HepG2 (cell line): ENCODE results near the gene RARG. TPM values are rescaled to one million over a fixed set of nuclear protein-coding genes. Genes with fewer than 3 reads are reported as not detected.
A peak's percentile ranks its signal among the peaks of the same experiment; 100 is the strongest.

Experiments used
- GABPA ChIP-seq, 2 experiments: IDR thresholded peaks; 2 replicates each; pipeline ENCODE4 v1.6.1; 2011 to 2016; ENCODE audit warnings: low read depth in 2 of 2, low read length in 1 of 2, missing biosample characterization in 1 of 2, missing genetic modification characterization in 1 of 2
- GPN1 ChIP-seq: sonication (generic); formaldehyde crosslinking; IDR thresholded peaks from 2 replicates; pipeline ENCODE4 v1.5.1; 2020; ENCODE audit warnings: missing genetic modification reagents, borderline replicate concordance
- ISX ChIP-seq: sonication (generic); formaldehyde crosslinking; conservative IDR thresholded peaks from 2 replicates; pipeline ENCODE4 v1.5.0; 2020; ENCODE audit warnings: missing genetic modification reagents
- JUNB ChIP-seq: sonication (generic); formaldehyde crosslinking; IDR thresholded peaks from 2 replicates; pipeline ENCODE4 v1.8.0; 2022; ENCODE audit warnings: missing genetic modification reagents, mild to moderate bottlenecking, borderline replicate concordance
- MATR3 ChIP-seq: sonication (generic); formaldehyde crosslinking; IDR thresholded peaks from 2 replicates; pipeline ENCODE4 v1.4.0; 2020; ENCODE audit warnings: missing genetic modification reagents
- MED1 ChIP-seq: sonication (generic); formaldehyde crosslinking; IDR thresholded peaks from 2 replicates; pipeline ENCODE4 v1.4.0; 2020; ENCODE audit warnings: missing genetic modification reagents
- MED8 ChIP-seq: sonication (generic); formaldehyde crosslinking; IDR thresholded peaks from 2 replicates; pipeline ENCODE4 v1.8.1; 2023; ENCODE audit warnings: mild to moderate bottlenecking, missing genetic modification reagents; ENCODE audit not compliant: insufficient replicate concordance
- NCOA1 ChIP-seq: sonication (generic); formaldehyde crosslinking; IDR thresholded peaks from 2 replicates; pipeline ENCODE4 v1.9.0; 2021; ENCODE audit warnings: missing genetic modification reagents
- PPARG ChIP-seq: conservative IDR thresholded peaks from 2 replicates; pipeline ENCODE4 v1.6.1; 2016; ENCODE audit warnings: missing biosample characterization, missing genetic modification reagents
- RAD21 ChIP-seq: fragments of 450-650 bp; formaldehyde crosslinking; IDR thresholded peaks from 2 replicates; pipeline ENCODE4 v1.5.0; 2020; ENCODE audit warnings: mild to moderate bottlenecking
- REPIN1 ChIP-seq: sonication (generic); formaldehyde crosslinking; IDR thresholded peaks from 2 replicates; pipeline ENCODE4 v1.8.0; 2022; ENCODE audit warnings: missing genetic modification reagents, low read depth, mild to moderate bottlenecking, borderline replicate concordance
- SMC3 ChIP-seq: IDR thresholded peaks from 2 replicates; pipeline ENCODE4 v1.6.1; 2011; ENCODE audit warnings: low read length, improper control_type of control experiment
- TAF15 ChIP-seq: fragments of 200-400 bp; formaldehyde crosslinking; IDR thresholded peaks from one replicate; pipeline ENCODE4 v1.6.1; 2018; ENCODE audit warnings: mild to moderate bottlenecking, low read depth, low read length; ENCODE audit not compliant: poor library complexity, severe bottlenecking
- TP53 ChIP-seq: sonication (generic); formaldehyde crosslinking; conservative IDR thresholded peaks from 2 replicates; pipeline ENCODE4 v1.4.0; 2020; ENCODE audit warnings: missing genetic modification reagents
- ZBTB1 ChIP-seq: sonication (generic); formaldehyde crosslinking; IDR thresholded peaks from 2 replicates; pipeline ENCODE4 v1.4.0; 2020; ENCODE audit warnings: missing genetic modification reagents, borderline replicate concordance
- ZFP82 ChIP-seq: sonication (generic); formaldehyde crosslinking; IDR thresholded peaks from 2 replicates; pipeline ENCODE4 v1.5.1; 2020; ENCODE audit warnings: mild to moderate bottlenecking, missing genetic modification reagents, borderline replicate concordance
- ZFY ChIP-seq: sonication (generic); formaldehyde crosslinking; IDR thresholded peaks from 2 replicates; pipeline ENCODE4 v1.4.0; 2020; ENCODE audit warnings: missing genetic modification reagents
- ZNF160 ChIP-seq: sonication (generic); formaldehyde crosslinking; IDR thresholded peaks from 2 replicates; pipeline ENCODE4 v1.8.0; 2022; ENCODE audit warnings: mild to moderate bottlenecking, inconsistent platforms, missing genetic modification reagents
- ZNF264 ChIP-seq: sonication (generic); formaldehyde crosslinking; IDR thresholded peaks from 2 replicates; pipeline ENCODE4 v1.4.0; 2020; ENCODE audit warnings: missing genetic modification reagents
- ZNF605 ChIP-seq: sonication (generic); formaldehyde crosslinking; IDR thresholded peaks from 2 replicates; pipeline ENCODE4 v1.8.0; 2022; ENCODE audit warnings: mild to moderate bottlenecking, missing genetic modification reagents
- ZNF644 ChIP-seq: IDR thresholded peaks from 2 replicates; pipeline ENCODE4 v1.6.1; 2016; ENCODE audit warnings: low read depth
- ZNF746 ChIP-seq: sonication (generic); formaldehyde crosslinking; IDR thresholded peaks from 2 replicates; pipeline ENCODE4 v1.8.0; 2022; ENCODE audit warnings: mild to moderate bottlenecking, missing genetic modification reagents
- ZSCAN31 ChIP-seq: sonication (generic); formaldehyde crosslinking; IDR thresholded peaks from 2 replicates; pipeline ENCODE4 v1.5.0; 2020; ENCODE audit warnings: low read depth, mild to moderate bottlenecking, missing genetic modification reagents
- polyA plus RNA-seq, 8 experiments: library from polyadenylated mRNA; depleted of rRNA in 3 of 8; stranded (reverse) in 7 of 8; unstranded in 1 of 8; fragments of >200 nt; fragmentation: Illumina TruSeq in 4 of 8; extraction: Trizol in 4 of 8; gene quantifications; 2 replicates each; pipeline versions ENCODE4 v1.2.1 to v1.2.3, GENCODE V29; 2011 to 2016; ENCODE audit warnings: low read depth in 4 of 8, missing spikeins in 1 of 8, mixed read lengths in 1 of 8; ENCODE audit not compliant: insufficient read depth in 1 of 8
- total RNA-seq, 5 experiments: library from RNA; depleted of rRNA; stranded (reverse); fragments of >200 nt; fragmentation: Illumina TruSeq; extraction: Trizol; gene quantifications; 2 replicates each; pipeline ENCODE4 v1.2.3, GENCODE V29; 2016; ENCODE audit warnings: low read depth in 1 of 5
- TF ChIP-seq, protein P1 (sequence below): sonication (generic); formaldehyde crosslinking; IDR thresholded peaks from 2 replicates; pipeline ENCODE4 v1.5.1; 2020; ENCODE audit warnings: mild to moderate bottlenecking, missing genetic modification reagents, moderate library complexity
- TF ChIP-seq, protein P2 (sequence below): sonication (generic); formaldehyde crosslinking; IDR thresholded peaks from 2 replicates; pipeline ENCODE4 v1.4.0; 2020; ENCODE audit warnings: missing genetic modification reagents
- TF ChIP-seq, protein P3 (sequence below): sonication (generic); formaldehyde crosslinking; IDR thresholded peaks from 2 replicates; pipeline ENCODE4 v1.4.0; 2020; ENCODE audit warnings: missing genetic modification reagents

RARG gene
- total and polyA plus RNA-seq, 2 of the 13 experiments (the other 11 are each of a cell fraction or from before 2014, with no cell fraction given), result 0.77 to 1.5 TPM

DNA sequence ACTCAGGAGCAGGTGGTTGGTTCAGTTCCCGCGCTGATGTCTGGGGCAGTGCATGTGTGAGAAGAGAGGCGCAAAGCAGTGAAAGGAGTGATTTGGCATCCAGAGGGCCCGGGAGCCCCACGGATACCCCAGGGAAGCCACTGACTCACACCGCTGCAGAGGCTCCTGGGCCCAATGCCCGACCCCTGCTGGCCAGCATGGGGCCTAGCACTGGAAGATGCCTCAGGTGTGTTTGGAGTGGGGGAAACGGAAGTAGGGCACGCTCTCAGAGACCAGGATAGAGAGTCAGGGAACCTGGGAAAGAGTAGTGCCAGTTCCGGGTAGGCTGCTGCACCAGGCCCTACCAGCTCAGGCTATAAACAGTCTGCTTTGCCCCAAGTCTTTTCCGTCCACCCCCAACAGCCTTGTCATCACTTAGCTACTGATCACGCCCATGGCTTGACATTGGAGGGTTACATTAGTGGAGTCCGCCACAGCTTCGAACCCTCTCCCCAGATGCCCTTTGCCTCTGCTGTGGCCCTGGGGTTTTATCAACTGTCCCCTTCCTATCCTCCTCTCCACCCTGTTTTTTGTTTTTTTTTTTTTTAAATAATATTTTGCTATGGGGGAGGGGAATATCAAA, 41.8 kb downstream of the RARG start (continued):
- TF ChIP-seq MED8 (CRISPR knock-in tag), result no peak
- TF ChIP-seq ZFP82 (CRISPR knock-in tag), result no peak
- no peak for TF ChIP-seq GABPA (IDR thresholded peaks at IDR 0.05; ENCODE audit: low read depth, low read length)
- peak; percentile 48; the same call in 1 of the 2 replicates for TF ChIP-seq GABPA (CRISPR knock-in tag; IDR thresholded peaks at IDR 0.05; ENCODE audit: low read depth)
- TF ChIP-seq TP53 (CRISPR knock-in tag), result no peak
- TF ChIP-seq SMC3, result peak; percentile 64
- no peak for TF ChIP-seq ZNF746 (CRISPR knock-in tag)
- no peak for TF ChIP-seq MATR3
- TF ChIP-seq RAD21 (CRISPR knock-in tag), result peak; percentile 86
- TF ChIP-seq ZNF605 (CRISPR knock-in tag), result no peak
- TF ChIP-seq REPIN1, result 0 out of 2 replicates have a peak, but pooled peaks have one; percentile 18
- TF ChIP-seq ZNF160 (CRISPR knock-in tag), result no peak
- TF ChIP-seq, protein P1, sequence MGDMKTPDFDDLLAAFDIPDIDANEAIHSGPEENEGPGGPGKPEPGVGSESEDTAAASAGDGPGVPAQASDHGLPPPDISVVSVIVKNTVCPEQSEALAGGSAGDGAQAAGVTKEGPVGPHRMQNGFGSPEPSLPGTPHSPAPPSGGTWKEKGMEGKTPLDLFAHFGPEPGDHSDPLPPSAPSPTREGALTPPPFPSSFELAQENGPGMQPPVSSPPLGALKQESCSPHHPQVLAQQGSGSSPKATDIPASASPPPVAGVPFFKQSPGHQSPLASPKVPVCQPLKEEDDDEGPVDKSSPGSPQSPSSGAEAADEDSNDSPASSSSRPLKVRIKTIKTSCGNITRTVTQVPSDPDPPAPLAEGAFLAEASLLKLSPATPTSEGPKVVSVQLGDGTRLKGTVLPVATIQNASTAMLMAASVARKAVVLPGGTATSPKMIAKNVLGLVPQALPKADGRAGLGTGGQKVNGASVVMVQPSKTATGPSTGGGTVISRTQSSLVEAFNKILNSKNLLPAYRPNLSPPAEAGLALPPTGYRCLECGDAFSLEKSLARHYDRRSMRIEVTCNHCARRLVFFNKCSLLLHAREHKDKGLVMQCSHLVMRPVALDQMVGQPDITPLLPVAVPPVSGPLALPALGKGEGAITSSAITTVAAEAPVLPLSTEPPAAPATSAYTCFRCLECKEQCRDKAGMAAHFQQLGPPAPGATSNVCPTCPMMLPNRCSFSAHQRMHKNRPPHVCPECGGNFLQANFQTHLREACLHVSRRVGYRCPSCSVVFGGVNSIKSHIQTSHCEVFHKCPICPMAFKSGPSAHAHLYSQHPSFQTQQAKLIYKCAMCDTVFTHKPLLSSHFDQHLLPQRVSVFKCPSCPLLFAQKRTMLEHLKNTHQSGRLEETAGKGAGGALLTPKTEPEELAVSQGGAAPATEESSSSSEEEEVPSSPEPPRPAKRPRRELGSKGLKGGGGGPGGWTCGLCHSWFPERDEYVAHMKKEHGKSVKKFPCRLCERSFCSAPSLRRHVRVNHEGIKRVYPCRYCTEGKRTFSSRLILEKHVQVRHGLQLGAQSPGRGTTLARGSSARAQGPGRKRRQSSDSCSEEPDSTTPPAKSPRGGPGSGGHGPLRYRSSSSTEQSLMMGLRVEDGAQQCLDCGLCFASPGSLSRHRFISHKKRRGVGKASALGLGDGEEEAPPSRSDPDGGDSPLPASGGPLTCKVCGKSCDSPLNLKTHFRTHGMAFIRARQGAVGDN, result peak; percentile 53
- no peak for TF ChIP-seq TAF15
- no peak for TF ChIP-seq GPN1 (CRISPR knock-in tag)
- TF ChIP-seq JUNB (CRISPR knock-in tag), result no peak
- TF ChIP-seq, protein P2, sequence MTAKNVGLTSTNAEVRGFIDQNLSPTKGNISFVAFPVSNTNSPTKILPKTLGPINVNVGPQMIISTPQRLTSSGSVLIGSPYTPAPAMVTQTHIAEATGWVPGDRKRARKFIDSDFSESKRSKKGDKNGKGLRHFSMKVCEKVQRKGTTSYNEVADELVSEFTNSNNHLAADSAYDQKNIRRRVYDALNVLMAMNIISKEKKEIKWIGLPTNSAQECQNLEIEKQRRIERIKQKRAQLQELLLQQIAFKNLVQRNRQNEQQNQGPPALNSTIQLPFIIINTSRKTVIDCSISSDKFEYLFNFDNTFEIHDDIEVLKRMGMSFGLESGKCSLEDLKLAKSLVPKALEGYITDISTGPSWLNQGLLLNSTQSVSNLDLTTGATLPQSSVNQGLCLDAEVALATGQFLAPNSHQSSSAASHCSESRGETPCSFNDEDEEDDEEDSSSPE (CRISPR knock-in tag), result no peak
- no peak for TF ChIP-seq ZSCAN31 (CRISPR knock-in tag)
- TF ChIP-seq NCOA1 (CRISPR knock-in tag), result no peak
- TF ChIP-seq ZFY (CRISPR knock-in tag), result peak; percentile 30; the same call in 1 of the 2 replicates
- TF ChIP-seq, protein P3, sequence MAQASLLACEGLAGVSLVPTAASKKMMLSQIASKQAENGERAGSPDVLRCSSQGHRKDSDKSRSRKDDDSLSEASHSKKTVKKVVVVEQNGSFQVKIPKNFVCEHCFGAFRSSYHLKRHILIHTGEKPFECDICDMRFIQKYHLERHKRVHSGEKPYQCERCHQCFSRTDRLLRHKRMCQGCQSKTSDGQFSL (CRISPR knock-in tag), result peak; percentile 52; the same call in 1 of the 2 replicates
- no peak for TF ChIP-seq ZBTB1 (CRISPR knock-in tag)
- no peak for TF ChIP-seq ISX
- no peak for TF ChIP-seq PPARG (CRISPR knock-in tag)
- TF ChIP-seq ZNF264, result no peak
- TF ChIP-seq MED1 (CRISPR knock-in tag), result peak; percentile 26; the same call in 1 of the 2 replicates
- TF ChIP-seq ZNF644 (CRISPR knock-in tag), result no peak
